Endothelial cell of umbilical vein (primary cell): ENCODE measurements around the gene TMC1. TPM values are rescaled to one million over a fixed set of nuclear protein-coding genes. Genes with fewer than 3 reads are reported as not detected.

Experiments
- BruUV-seq: library from RNA; stranded (reverse); fragments of 400-500 nt; replicated peaks from 2 replicates; lab custom pipeline; 2021; lab: Mats Ljungman, UMichigan
- CTCF ChIA-PET: fragments of 300-600, 350-600 bp; sonication (Branson Sonifier 250); formaldehyde crosslinking; loops from one replicate; lab custom pipeline; 2021; ENCODE audit warnings: antibody characterized with exemption, inconsistent platforms; lab: Charles Lee
- POLR2A ChIA-PET: fragments of 300-600, 350-600 bp; sonication (Branson Sonifier 250); formaldehyde crosslinking; loops from one replicate; lab custom pipeline; 2021; ENCODE audit warnings: antibody characterized with exemption, inconsistent platforms; lab: Charles Lee
- DNase-seq: peaks from one replicate; pipeline ENCODE4 v3.0.0-alpha.2; 2011; ENCODE audit warnings: low read depth, low spot score
- FAIRE-seq: peaks from 2 replicates; lab custom pipeline; 2011; peaks lifted over from hg19 to GRCh38; lab: Jason Lieb, UNC
- H2AFZ ChIP-seq: 2 replicates; pipeline ENCODE4 v1.6.0; 2012; ENCODE audit warnings: low read depth, low read length, control low read depth, inconsistent platforms
- H3K27ac ChIP-seq: 2 replicates; pipeline ENCODE4 v1.5.1; 2011; ENCODE audit warnings: low read depth, mild to moderate bottlenecking, control low read depth, low read length, moderate library complexity; ENCODE audit not compliant: insufficient read depth
- H3K27me3 ChIP-seq, 2 experiments: 2 replicates each; pipeline versions ENCODE4 v1.6.0 to v1.6.1; 2011; ENCODE audit warnings: low read length in 2 of 2, mixed read lengths in 1 of 2; ENCODE audit not compliant: control insufficient read depth in 2 of 2, insufficient read depth in 2 of 2
- H3K36me3 ChIP-seq, 2 experiments: 2 replicates in 1 of 2; 3 replicates in 1 of 2; pipeline ENCODE4 v1.5.1; 2011; ENCODE audit warnings: low read length in 2 of 2, mild to moderate bottlenecking in 1 of 2, moderate library complexity in 1 of 2; ENCODE audit not compliant: control insufficient read depth in 2 of 2, insufficient read depth in 2 of 2; ENCODE audit errors: extremely low read depth in 1 of 2
- H3K4me1 ChIP-seq: 3 replicates; pipeline ENCODE4 v1.5.1; 2011; ENCODE audit warnings: mild to moderate bottlenecking, low read length; ENCODE audit not compliant: control insufficient read depth, insufficient read depth; ENCODE audit errors: extremely low read depth
- H3K4me2 ChIP-seq: 2 replicates; pipeline ENCODE4 v1.6.1; 2011; ENCODE audit warnings: low read length, control low read depth, mixed read lengths; ENCODE audit not compliant: insufficient read depth
- H3K4me3 ChIP-seq, 3 experiments: fragments of 200-600 bp in 1 of 3; sonication (generic), shearing (Covaris generic) in 1 of 3; replicated peaks in 1 of 3; 2 replicates each; pipeline ENCODE4 v1.5.1; 2011 to 2016; ENCODE audit warnings: control low read depth in 3 of 3, low read length in 3 of 3, mild to moderate bottlenecking in 2 of 3, inconsistent platforms in 1 of 3, low read depth in 1 of 3, moderate library complexity in 1 of 3; ENCODE audit not compliant: insufficient read depth in 1 of 3
- H3K79me2 ChIP-seq: 2 replicates; pipeline ENCODE4 v1.6.0; 2012; ENCODE audit warnings: low read length, inconsistent platforms; ENCODE audit not compliant: control insufficient read depth, insufficient read depth
- H3K9ac ChIP-seq: replicated peaks from 2 replicates; pipeline ENCODE3; 2011; ENCODE audit warnings: low read length, control low read depth; ENCODE audit not compliant: insufficient read depth; ENCODE audit errors: extremely low read depth
- H3K9me1 ChIP-seq: replicated peaks from 3 replicates; pipeline ENCODE4 v1.6.0; 2011; ENCODE audit warnings: mild to moderate bottlenecking, low read length; ENCODE audit not compliant: control insufficient read depth, insufficient read depth; ENCODE audit errors: extremely low read depth
- H3K9me3 ChIP-seq: replicated peaks from 2 replicates; pipeline ENCODE4 v1.5.1; 2012; ENCODE audit warnings: low read length, inconsistent platforms; ENCODE audit not compliant: control insufficient read depth, insufficient read depth
- H4K20me1 ChIP-seq: replicated peaks from 2 replicates; pipeline ENCODE3; 2011; ENCODE audit warnings: mild to moderate bottlenecking, low read length; ENCODE audit not compliant: control insufficient read depth, insufficient read depth; ENCODE audit errors: extremely low read depth
- CTCF ChIP-seq, 2 donors: IDR thresholded peaks; 1 replicate in 1 of 2; 2 replicates in 1 of 2; pipeline ENCODE4 v1.5.1; 2011; ENCODE audit warnings: low read length in 2 of 2, mild to moderate bottlenecking in 2 of 2, moderate library complexity in 2 of 2, control low read depth in 1 of 2, inconsistent platforms in 1 of 2, low read depth in 1 of 2; ENCODE audit not compliant: insufficient read depth in 1 of 2; ENCODE audit errors: extremely low read depth in 1 of 2
- EZH2 ChIP-seq: IDR thresholded peaks from 2 replicates; pipeline ENCODE4 v1.6.1; 2012; ENCODE audit warnings: borderline replicate concordance, low read depth, mild to moderate bottlenecking, moderate library complexity, low read length, inconsistent platforms; ENCODE audit not compliant: severe bottlenecking
- FOS ChIP-seq: IDR thresholded peaks from 2 replicates; pipeline ENCODE4 v1.6.1; 2011; ENCODE audit warnings: mild to moderate bottlenecking, low read length, moderate library complexity, borderline replicate concordance; ENCODE audit not compliant: insufficient read depth
- GATA2 ChIP-seq: IDR thresholded peaks from 2 replicates; pipeline ENCODE4 v1.7.0; 2011; ENCODE audit warnings: low read depth, mild to moderate bottlenecking, moderate library complexity, mixed read lengths, low read length; ENCODE audit not compliant: insufficient read length, insufficient read depth
- JUN ChIP-seq: IDR thresholded peaks from 2 replicates; pipeline ENCODE4 v1.6.1; 2011; ENCODE audit warnings: borderline replicate concordance, low read depth; ENCODE audit not compliant: insufficient read length, insufficient read depth
- MAX ChIP-seq: IDR thresholded peaks from 2 replicates; pipeline ENCODE4 v1.6.1; 2011; ENCODE audit not compliant: insufficient read depth, insufficient read length
- MYC ChIP-seq: IDR thresholded peaks from one replicate; pipeline ENCODE4 v1.6.1; 2011; ENCODE audit warnings: mild to moderate bottlenecking, low read depth, low read length
- POLR2A ChIP-seq: IDR thresholded peaks from 2 replicates; pipeline ENCODE4 v1.6.1; 2012; ENCODE audit warnings: low read depth, mild to moderate bottlenecking, control low read depth, low read length
- POLR2AphosphoS5 ChIP-seq: IDR thresholded peaks from 2 replicates; pipeline ENCODE4 v1.6.1; 2012; ENCODE audit warnings: low read depth, mild to moderate bottlenecking, control low read depth, low read length, moderate library complexity; ENCODE audit not compliant: insufficient read depth
- dilution Hi-C: fragments of 300-500 bp; cut with MboI; formaldehyde crosslinking; loops from one replicate; pipeline ENCODE4 v1.15.0; 2019; ENCODE audit warnings: low sequenced_read_pairs; ENCODE audit not compliant: extremely low pct_ligation_motif_present
- intact Hi-C: fragments of 100-400 bp; cut with micrococcal nuclease; formaldehyde crosslinking; loops from one replicate; pipeline ENCODE4 v1.10.0; 2022
- polyA plus RNA-seq, 4 experiments: library from polyadenylated mRNA; depleted of rRNA in 3 of 4; stranded (reverse) in 3 of 4; unstranded in 1 of 4; fragments of >200 nt; gene quantifications; 2 replicates each; pipeline versions ENCODE4 v1.2.1 to v1.2.3, GENCODE V29; 2011 to 2012; ENCODE audit warnings: missing spikeins in 1 of 4
- total RNA-seq: library from RNA; stranded (reverse); gene quantifications from 2 replicates; pipeline ENCODE4 v1.2.3, GENCODE V29; 2021

Gene TMC1
- total and polyA plus RNA-seq, 2 donors (not counting 3 experiments of a cell fraction or from before 2014, with no cell fraction given), result 1.5 TPM; not detected in 1

- Histone ChIP-seq H3K4me2 (no peak overlapping the region), H3K9me1 (no peaks in the 10 kb centered on the region), H2AFZ (no peak overlapping the region), H3K4me3 (no peak overlapping the region), H4K20me1 (no peaks in the 10 kb centered on the region), H3K4me1 (no peaks in the 10 kb centered on the region), H3K9me3 (no peaks in the 10 kb centered on the region), H3K27ac (no peak overlapping the region), H3K27me3 (peaks cover 0 to 2% of the 10 kb centered on the region in 2 experiments), H3K79me2 (no peaks in the 10 kb centered on the region), H3K36me3 (no peaks in the 10 kb centered on the region), H3K9ac (no peak overlapping the region)
- DNase-seq (no peak), FAIRE-seq (no peak)
- intact Hi-C loops, result no loop called here
- ChIA-PET POLR2A (no interaction called here), CTCF (no interaction called here)
- dilution Hi-C loops, result no loop called here
- BruUV-seq, result no TSS peak
- TF ChIP-seq CTCF (IDR thresholded peaks at IDR 0.05; ENCODE audit: extremely low read depth in 1 of 2, insufficient read depth in 1 of 2, low read depth in 1 of 2, low read length in 2 of 2) (no peak), MYC (no peak), JUN (no peak), EZH2 (no peak), POLR2A (no peak), GATA2 (no peak), MAX (no peak), FOS (no peak), POLR2AphosphoS5 (no peak)
These were observed 44.1 kb downstream of the TMC1 start for GRCh38 chr9:72565535-72565934.
